Mucosa of descending colon (tissue), 3 donors: ENCODE measurements around the gene FOXP3. TPM values are rescaled to one million over a fixed set of nuclear protein-coding genes. Genes with fewer than 3 reads are reported as not detected.
"Not testable (repeated sequence)": the region's sequence is repeated elsewhere in the genome, so short reads cannot be mapped to it uniquely, and the experiment has no call there.

ENCODE experiments used
- ATAC-seq: fragments of 200-7000 bp; cut with Tn5 transposase; one replicate; pipeline ENCODE4 v1.9.1; 2020; ENCODE audit warnings: mild to moderate bottlenecking, moderate library complexity
- DNase-seq, 3 donors: peaks; one replicate each; pipeline ENCODE4 v3.0.0-alpha.2; 2020
- H3K36me3 ChIP-seq: fragments of 200-600 bp; one replicate; pipeline ENCODE4 v1.8.0; 2021; ENCODE audit warnings: low read depth, mild to moderate bottlenecking
- H3K4me1 ChIP-seq: fragments of 200-600 bp; one replicate; pipeline ENCODE4 v1.8.0; 2021; ENCODE audit warnings: low read depth, mild to moderate bottlenecking
- H3K4me3 ChIP-seq: fragments of 200-600 bp; one replicate; pipeline ENCODE4 v1.8.0; 2021; ENCODE audit warnings: mild to moderate bottlenecking
- H3K9me3 ChIP-seq: fragments of 200-600 bp; one replicate; pipeline ENCODE4 v1.8.0; 2021; ENCODE audit warnings: mild to moderate bottlenecking
- CTCF ChIP-seq: fragments of 200-600 bp; IDR thresholded peaks from one replicate; pipeline ENCODE4 v1.8.0; 2022; ENCODE audit warnings: antibody characterized with exemption, mild to moderate bottlenecking
- intact Hi-C, 2 donors: fragments of 100-400 bp; cut with DNase I in 1 of 2; cut with micrococcal nuclease in 1 of 2; formaldehyde crosslinking; loops; one replicate each; pipeline versions ENCODE4 v1.11.0 to v1.11.1; 2022; cut with DNase I, micrococcal nuclease
- long read RNA-seq, 2 donors: library from polyadenylated mRNA; unstranded; transcript quantifications; one replicate each; pipeline ENCODE4 v2.0.0, GENCODE V29; 2019 to 2021
- total RNA-seq, 3 donors: library from RNA; stranded (reverse); fragmentation: NEBNext Ultra II Directional in 2 of 3; extraction: Animal tissue kit (Norgen Biotek cat#: 25700) in 2 of 3; gene quantifications; one replicate each; pipeline versions ENCODE4 v1.2.1 to v1.2.4, GENCODE V29; 2021 to 2023
- donor health status: DM: no; HTN: no; CAD: no; lungs with moderate emphysema.
- donor health status: DM: no; HTN: no; CAD: no.
- donor health status: DM: no; HTN: yes; CAD: no.

Gene FOXP3
- under 1 TPM in 1 of 3 donors, not detected in 2; 0.72 TPM for total RNA-seq
- long read RNA-seq, donor 1 = 0 reads
- long read RNA-seq, donor 2 = 0 reads

- H3K9me3 ChIP-seq = no peaks in the 10 kb centered on the region
- H3K4me3 ChIP-seq = no peak within 1 kb of the TSS
- intact Hi-C loops = no loop called here
- ATAC-seq (no peak), DNase-seq (no peak)
- no peaks in the 10 kb centered on the region for H3K4me1 ChIP-seq
- no peaks in the 10 kb centered on the region for H3K36me3 ChIP-seq
- TF ChIP-seq CTCF = no peak
These were observed at the start of gene FOXP3 for GRCh38 chrX:49264460-49264859. FOXP3 (minus strand) TSS chrX:49264710; CDS start chrX:49258505, 6,205 bp downstream.

GRCh38 chrX:49312176-49312575, 47.7 kb upstream of the FOXP3 start:
- no peak for DNase-seq
- no peak overlapping the region for H3K4me3 ChIP-seq
- no peak for TF ChIP-seq CTCF
- H3K9me3 ChIP-seq = no peaks in the 10 kb centered on the region
- H3K36me3 ChIP-seq = no peaks in the 10 kb centered on the region
- intact Hi-C loops = no loop called here
- no peak for ATAC-seq
- peaks cover 4% of the 10 kb centered on the region for H3K4me1 ChIP-seq

- no peaks in the 10 kb centered on the region for H3K9me3 ChIP-seq
- no peak overlapping the region for H3K4me3 ChIP-seq
- DNase-seq (no peak), ATAC-seq (no peak)
- intact Hi-C loops = no loop called here
- no peak for TF ChIP-seq CTCF
- peaks cover 4% of the 10 kb centered on the region for H3K4me1 ChIP-seq
- H3K36me3 ChIP-seq = no peaks in the 10 kb centered on the region
These were observed 45.9 kb upstream of the FOXP3 start for GRCh38 chrX:49310371-49310770.

GRCh38 chrX:49309401-49309981, 45.0 kb upstream of the FOXP3 start:
- ATAC-seq (peak; percentile 81), DNase-seq (peak in 1 of 3 donors; percentile 55)
- intact Hi-C loops = no loop called here
- H3K4me1 ChIP-seq = peaks cover 4% of the 10 kb centered on the region
- H3K4me3 ChIP-seq = no peak overlapping the region
- H3K36me3 ChIP-seq = no peaks in the 10 kb centered on the region
- TF ChIP-seq CTCF = no peak
- no peaks in the 10 kb centered on the region for H3K9me3 ChIP-seq

- TF ChIP-seq CTCF = no peak
- intact Hi-C loops = no loop called here
- ATAC-seq (peak; percentile 59), DNase-seq (peak in 1 of 3 donors; percentile 14)
- Histone ChIP-seq H3K4me1 (peaks cover 4% of the 10 kb centered on the region), H3K9me3 (no peaks in the 10 kb centered on the region), H3K36me3 (no peaks in the 10 kb centered on the region), H3K4me3 (no peak overlapping the region)
These were observed 44.2 kb upstream of the FOXP3 start for GRCh38 chrX:49308604-49309269.

- H3K36me3 ChIP-seq, H3K4me3 ChIP-seq, DNase-seq, intact Hi-C loops, H3K9me3 ChIP-seq, ATAC-seq, H3K4me1 ChIP-seq: not testable (repeated sequence)
These were observed 43.3 kb upstream of the FOXP3 start for GRCh38 chrX:49307775-49308174.
